Measurements from ENCODE around the gene TCF7L1.

TCF7L1 gene

DNA sequence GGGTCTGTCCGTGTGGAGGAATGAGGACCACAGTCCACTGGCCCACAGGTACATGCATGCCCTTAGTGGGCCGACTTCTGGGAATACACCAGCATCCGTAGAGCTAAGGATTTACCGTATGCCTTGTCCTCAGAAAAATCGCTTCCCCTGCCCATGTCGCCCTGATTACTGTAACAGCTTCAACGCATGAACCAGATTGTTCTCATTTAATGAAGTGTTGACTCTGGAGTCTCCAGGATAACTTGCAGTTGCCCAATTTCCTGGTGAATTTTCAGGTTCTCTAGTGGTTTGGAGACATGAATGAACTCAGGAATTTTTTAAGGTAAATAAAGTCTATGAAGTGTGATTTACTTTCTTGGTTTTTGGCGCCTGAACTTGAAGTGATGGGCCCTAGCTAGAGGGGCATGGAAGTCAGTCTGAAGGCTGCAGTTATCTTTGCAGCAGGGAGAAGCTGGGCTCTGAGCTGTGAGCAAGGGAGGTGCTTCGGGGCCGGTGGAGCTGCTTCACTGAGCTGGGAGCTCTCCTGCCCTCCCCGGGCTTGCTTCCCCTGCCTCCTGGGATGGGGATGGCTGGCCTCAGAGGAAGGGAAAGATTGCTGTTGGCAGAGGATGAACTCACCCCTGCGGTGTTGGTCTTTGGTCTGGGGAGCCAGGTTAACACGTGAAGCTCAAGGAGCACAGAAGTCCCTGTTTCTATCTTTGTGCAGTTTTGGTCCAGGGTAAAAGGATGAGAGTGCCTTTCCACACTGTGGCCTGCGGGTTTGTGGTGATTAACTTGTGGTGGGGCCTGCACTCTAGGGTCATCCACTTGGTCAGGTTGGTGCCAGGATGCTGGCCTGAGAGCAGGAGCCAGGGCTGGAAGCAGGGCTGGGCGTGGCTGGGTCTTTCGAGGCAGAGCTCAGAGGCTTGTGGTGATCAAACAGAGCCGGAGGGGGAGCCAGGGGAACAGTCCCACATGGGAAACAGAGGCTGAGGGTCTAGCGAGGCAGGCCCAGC, 28.1 kb downstream of the TCF7L1 start:
- no peak for DNase-seq (ENCODE audit: low read depth in 2 of 2, low spot score in 1 of 2)

- DNase-seq (ENCODE audit: low read depth in 2 of 2, low spot score in 1 of 2): no peak
These were observed 29.6 kb downstream of the TCF7L1 start for GRCh38 chr2:85162746-85163301.

DNA sequence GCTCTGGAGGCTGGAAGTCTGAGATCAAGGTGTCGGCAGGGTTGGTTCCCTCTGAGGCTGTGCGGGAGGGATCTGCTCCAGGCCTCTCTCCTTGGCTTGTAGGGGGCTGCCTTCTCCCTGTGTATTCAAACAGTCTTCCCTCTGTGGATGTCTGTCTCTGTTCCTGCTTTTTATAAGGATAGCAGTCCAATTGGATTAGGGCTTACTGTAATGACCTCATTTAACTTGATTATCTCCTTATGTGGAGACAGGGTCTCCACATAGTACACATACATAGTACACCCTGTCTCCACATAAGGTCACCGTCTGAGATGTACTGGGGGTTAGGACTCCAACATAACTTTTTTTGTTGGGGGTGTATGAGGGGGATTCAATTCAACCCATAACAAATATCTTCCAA, 30.5 kb downstream of the TCF7L1 start:
- no peak for DNase-seq (ENCODE audit: low read depth in 2 of 2, low spot score in 1 of 2)

- no peak for DNase-seq (ENCODE audit: low read depth in 2 of 2, low spot score in 1 of 2)
These were observed 31.0 kb downstream of the TCF7L1 start for GRCh38 chr2:85164145-85164569.

- no peak for DNase-seq (ENCODE audit: low read depth in 2 of 2, low spot score in 1 of 2)
These were observed 32.0 kb downstream of the TCF7L1 start for GRCh38 chr2:85165088-85165690.

GRCh38 chr2:85166021-85166420, 32.8 kb downstream of the TCF7L1 start:
- DNase-seq (ENCODE audit: low read depth in 2 of 2, low spot score in 1 of 2): no peak

GRCh38 chr2:85167479-85167878, 34.3 kb downstream of the TCF7L1 start:
- no peak for DNase-seq (ENCODE audit: low read depth in 2 of 2, low spot score in 1 of 2)

- no peak for DNase-seq (ENCODE audit: low read depth in 2 of 2, low spot score in 1 of 2)
These were observed 35.8 kb downstream of the TCF7L1 start for GRCh38 chr2:85168942-85169341.

DNA sequence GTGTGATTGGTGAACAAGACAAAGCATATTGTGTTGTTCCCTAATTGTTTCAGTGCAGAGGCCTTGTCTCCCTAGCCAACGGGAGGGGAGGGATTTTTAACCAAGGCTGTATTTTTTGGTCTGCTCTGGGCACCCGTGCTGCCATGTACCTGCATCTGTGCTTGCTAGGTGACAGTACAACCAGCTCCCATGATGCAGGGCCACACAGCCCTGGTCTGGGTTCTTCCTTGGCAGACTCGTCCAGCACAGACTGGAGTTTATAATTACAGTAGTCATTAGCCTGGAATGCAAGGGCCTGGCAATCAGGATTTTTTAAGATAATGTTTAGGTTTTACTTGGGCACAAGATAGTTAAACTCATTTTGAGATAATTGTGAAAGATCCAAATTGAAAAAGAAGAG, 36.4 kb downstream of the TCF7L1 start:
- no peak for DNase-seq (ENCODE audit: low read depth in 2 of 2, low spot score in 1 of 2)

DNA sequence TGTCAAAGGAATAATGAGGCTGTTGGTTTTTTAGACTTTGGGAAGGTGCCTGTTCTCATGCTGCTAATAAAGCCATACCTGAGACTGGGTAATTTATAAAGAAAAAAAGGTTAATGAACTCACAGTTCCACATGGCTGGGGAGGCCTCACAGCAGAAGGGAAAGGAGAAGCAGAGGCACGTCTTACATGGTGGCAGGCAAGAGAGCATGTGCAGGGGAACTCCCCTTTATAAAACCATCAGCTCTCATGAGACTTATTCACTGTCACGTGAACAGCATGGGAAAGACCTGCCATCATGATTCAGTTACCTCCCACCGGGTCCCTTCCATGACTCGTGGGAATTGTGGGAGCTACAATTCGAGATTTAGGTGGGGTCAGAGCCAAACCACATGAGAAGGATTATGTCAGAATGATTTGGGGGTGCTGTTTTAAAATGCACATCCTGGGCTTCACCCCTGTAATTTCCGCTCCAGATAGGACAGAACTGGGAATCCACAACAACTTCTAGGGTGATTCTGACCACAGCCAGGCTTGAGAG, 37.8 kb downstream of the TCF7L1 start:
- DNase-seq (ENCODE audit: low read depth in 2 of 2, low spot score in 1 of 2): no peak

GRCh38 chr2:85171916-85172315, 38.7 kb downstream of the TCF7L1 start:
- DNase-seq (ENCODE audit: low read depth in 2 of 2, low spot score in 1 of 2): no peak

- DNase-seq (ENCODE audit: low read depth in 2 of 2, low spot score in 1 of 2): no peak
These were observed 40.7 kb downstream of the TCF7L1 start for GRCh38 chr2:85173909-85174308.

- no peak for DNase-seq (ENCODE audit: low read depth in 2 of 2, low spot score in 1 of 2)
These were observed 41.8 kb downstream of the TCF7L1 start for GRCh38 chr2:85174943-85175342.

GRCh38 chr2:85175369-85176299, 42.4 kb downstream of the TCF7L1 start:
- no peak for DNase-seq (ENCODE audit: low read depth in 2 of 2, low spot score in 1 of 2)

DNA sequence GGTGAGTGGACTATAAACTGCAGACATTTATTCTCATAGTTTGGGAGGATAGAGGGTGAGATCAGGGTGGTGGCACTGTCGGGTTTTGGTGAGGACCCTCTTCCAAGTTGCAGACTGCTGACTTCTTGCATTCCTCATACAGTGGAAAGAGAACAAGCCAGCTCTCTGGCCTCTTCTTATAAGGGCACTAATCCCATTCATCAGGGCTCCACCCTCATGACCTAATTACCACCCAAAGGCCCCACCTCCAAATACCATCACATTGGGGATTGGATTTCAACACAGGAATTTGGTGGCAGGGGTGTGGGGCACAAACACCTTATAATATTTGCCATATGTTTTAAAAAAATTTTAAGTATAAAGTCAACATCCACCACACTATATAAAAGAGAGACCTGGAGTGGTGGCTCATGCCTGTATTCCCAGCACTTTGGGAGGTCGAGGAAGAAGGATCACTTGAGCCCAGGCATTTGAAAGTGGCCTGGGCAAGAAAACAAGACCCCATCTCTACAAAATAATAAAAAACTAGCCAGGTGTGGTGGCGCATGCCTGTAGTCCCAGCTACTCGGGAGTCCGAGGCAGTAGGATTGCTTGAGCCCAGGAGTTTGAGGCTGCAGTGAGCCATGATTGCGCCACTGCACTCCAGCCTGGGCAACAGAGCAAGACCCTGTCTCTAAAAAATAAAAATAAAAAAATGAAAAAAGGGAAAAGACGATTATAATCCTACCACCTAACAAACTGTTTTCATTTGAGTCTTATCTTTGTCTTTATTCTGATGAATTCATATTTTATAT, 44.0 kb downstream of the TCF7L1 start:
- DNase-seq (ENCODE audit: low read depth in 2 of 2, low spot score in 1 of 2): no peak

DNA sequence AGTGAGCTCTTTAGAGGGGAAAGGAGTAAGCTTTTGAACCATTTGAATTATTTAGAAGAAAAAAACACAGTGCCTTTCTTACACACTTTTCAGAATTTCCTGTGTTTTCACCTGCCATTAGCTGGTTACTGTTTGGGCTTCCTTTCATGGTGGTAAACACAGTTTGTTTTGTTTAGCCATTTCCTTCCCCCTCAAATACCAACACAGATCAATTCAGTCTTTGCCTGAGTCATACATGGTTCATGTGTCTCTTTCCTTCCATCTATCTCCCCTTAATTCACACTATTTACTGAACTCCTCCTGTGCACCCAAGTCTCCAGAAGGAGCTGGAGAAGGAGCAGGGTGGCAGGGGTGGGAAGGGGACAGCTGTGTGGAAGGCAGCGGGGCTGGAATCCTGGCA, 45.0 kb downstream of the TCF7L1 start:
- DNase-seq (ENCODE audit: low read depth in 2 of 2, low spot score in 1 of 2): no peak

DNA sequence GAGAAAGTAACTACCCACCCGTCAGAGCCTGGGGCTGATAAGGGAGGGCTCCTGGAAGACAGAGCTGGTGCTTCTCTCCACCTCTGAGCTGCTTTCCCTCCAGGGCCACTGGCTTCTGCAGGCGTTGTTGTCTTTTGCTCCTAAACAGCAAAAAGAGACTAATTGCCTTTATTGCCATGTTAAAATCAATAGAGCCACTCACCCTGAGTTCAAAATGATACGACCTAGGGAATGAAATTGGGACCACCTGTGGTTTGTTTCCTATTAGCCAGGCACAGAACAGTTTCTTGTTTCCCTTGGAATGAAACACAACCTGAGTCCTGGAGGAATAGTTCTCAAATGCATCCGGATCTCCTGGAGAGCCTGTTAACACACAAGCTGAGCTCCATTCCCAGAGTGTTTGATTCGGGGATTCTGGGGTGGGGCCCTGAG, 45.8 kb downstream of the TCF7L1 start:
- DNase-seq (ENCODE audit: low read depth in 2 of 2, low spot score in 1 of 2): no peak

- DNase-seq (ENCODE audit: low read depth in 2 of 2, low spot score in 1 of 2): no peak
These were observed 46.3 kb downstream of the TCF7L1 start for GRCh38 chr2:85179541-85179940.

DNA sequence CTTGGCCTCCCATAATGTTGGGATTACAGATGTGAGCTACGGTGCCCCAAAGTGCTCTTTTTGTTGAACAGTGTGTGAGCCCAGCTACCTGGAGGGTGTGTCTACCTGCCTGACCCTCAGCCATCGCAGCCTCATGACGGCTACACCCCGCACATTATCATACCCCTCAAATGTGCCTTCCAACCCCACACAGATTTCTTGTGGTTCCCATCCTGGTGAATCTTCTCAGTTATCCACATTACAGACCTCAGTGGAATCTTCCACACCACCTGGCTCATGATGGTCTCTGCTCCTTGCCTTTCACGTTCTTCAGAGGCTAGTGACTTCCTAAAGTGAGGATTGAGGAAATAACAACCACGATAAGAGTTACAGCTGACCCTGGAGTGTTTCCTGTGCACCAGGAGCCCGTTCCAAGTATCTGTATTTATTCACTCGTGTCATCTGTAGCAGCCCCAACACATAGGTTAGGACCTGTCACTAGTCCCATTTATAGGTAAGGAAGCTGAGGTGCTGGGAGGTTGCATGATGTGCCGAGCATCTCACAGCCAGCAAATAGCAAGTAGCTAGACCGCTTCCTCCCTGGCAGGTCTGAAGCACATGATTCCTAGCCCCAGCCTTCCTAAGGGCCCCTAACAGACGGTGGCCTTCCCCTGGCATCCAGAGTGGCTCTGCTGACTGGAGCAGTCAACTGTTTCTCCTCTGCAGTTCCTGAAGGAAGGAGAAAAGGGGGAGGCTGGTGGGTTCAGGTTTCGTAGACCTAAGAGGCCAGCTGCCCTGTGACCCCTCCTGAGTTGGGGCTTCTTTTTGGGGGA, 47.3 kb downstream of the TCF7L1 start:
- no peak for DNase-seq (ENCODE audit: low read depth in 2 of 2, low spot score in 1 of 2)
